Mesenchymal stem cell (in vitro differentiated cells and primary cell): ENCODE data around the gene SHD.

Experiments
- DNase-seq: peaks from one replicate; pipeline ENCODE4 v3.0.0-alpha.2; 2013
- H2AFZ ChIP-seq: one replicate; pipeline ENCODE4 v1.6.1; 2013; ENCODE audit warnings: low read depth, mild to moderate bottlenecking, control low read depth, inconsistent platforms, low read length, moderate library complexity
- H2AK5ac ChIP-seq: 2 replicates; pipeline ENCODE4 v1.6.1; 2013; ENCODE audit warnings: low read length, moderate library complexity, mild to moderate bottlenecking, inconsistent platforms; ENCODE audit not compliant: severe bottlenecking
- H2BK120ac ChIP-seq: one replicate; pipeline ENCODE4 v1.6.1; 2013; ENCODE audit warnings: low read depth, mild to moderate bottlenecking, inconsistent platforms, low read length, moderate library complexity
- H2BK12ac ChIP-seq, 2 experiments: one replicate each; pipeline ENCODE4 v1.6.1; 2013; ENCODE audit warnings: inconsistent platforms in 2 of 2, low read length in 2 of 2, mild to moderate bottlenecking in 2 of 2, moderate library complexity in 2 of 2, control low read depth in 1 of 2
- H2BK15ac ChIP-seq: one replicate; pipeline ENCODE4 v1.6.1; 2013; ENCODE audit warnings: mild to moderate bottlenecking, low read depth, inconsistent platforms; ENCODE audit not compliant: poor library complexity, severe bottlenecking
- H2BK5ac ChIP-seq: 2 replicates; pipeline ENCODE4 v1.6.1; 2013; ENCODE audit warnings: low read depth, mild to moderate bottlenecking, low read length, control low read depth, inconsistent platforms; ENCODE audit not compliant: poor library complexity, severe bottlenecking
- H3K14ac ChIP-seq, 2 experiments: one replicate each; pipeline ENCODE4 v1.6.1; 2013; ENCODE audit warnings: inconsistent platforms in 2 of 2, low read length in 2 of 2, control low read depth in 1 of 2, mild to moderate bottlenecking in 1 of 2, moderate library complexity in 1 of 2
- H3K18ac ChIP-seq, 2 experiments: one replicate each; pipeline ENCODE4 v1.6.1; 2013; ENCODE audit warnings: inconsistent platforms in 2 of 2, low read length in 2 of 2, control low read depth in 1 of 2, low read depth in 1 of 2, mild to moderate bottlenecking in 1 of 2
- H3K23ac ChIP-seq, 2 experiments: one replicate each; pipeline ENCODE4 v1.6.1; 2013; ENCODE audit warnings: inconsistent platforms in 2 of 2, low read length in 2 of 2, mild to moderate bottlenecking in 2 of 2, moderate library complexity in 2 of 2, control low read depth in 1 of 2
- H3K27ac ChIP-seq: 2 replicates; pipeline ENCODE4 v1.5.1; 2013; ENCODE audit warnings: mild to moderate bottlenecking, moderate library complexity, low read length, control low read depth, inconsistent platforms; ENCODE audit not compliant: poor library complexity, severe bottlenecking
- H3K27me3 ChIP-seq, 2 experiments: 2 replicates each; pipeline versions ENCODE4 v1.6.1 to v1.7.0; 2013; ENCODE audit warnings: low read length in 2 of 2, mild to moderate bottlenecking in 2 of 2, moderate library complexity in 2 of 2, control low read depth in 1 of 2, inconsistent platforms in 1 of 2; ENCODE audit not compliant: control insufficient read depth in 1 of 2, insufficient read depth in 1 of 2
- H3K36me3 ChIP-seq, 2 experiments: 2 replicates each; pipeline versions ENCODE4 v1.6.1 to v1.7.0; 2013; ENCODE audit warnings: low read length in 2 of 2, control low read depth in 1 of 2, inconsistent platforms in 1 of 2, low read depth in 1 of 2, mild to moderate bottlenecking in 1 of 2; ENCODE audit not compliant: insufficient read depth in 2 of 2, control insufficient read depth in 1 of 2
- H3K4ac ChIP-seq, 2 experiments: one replicate each; pipeline ENCODE4 v1.6.1; 2013; ENCODE audit warnings: inconsistent platforms in 2 of 2, low read length in 2 of 2, mild to moderate bottlenecking in 2 of 2, moderate library complexity in 2 of 2, control low read depth in 1 of 2, low read depth in 1 of 2
- H3K4me1 ChIP-seq: 2 replicates; pipeline ENCODE4 v1.6.1; 2013; ENCODE audit warnings: low read depth, low read length, control low read depth; ENCODE audit not compliant: control insufficient read depth, insufficient read depth
- H3K4me2 ChIP-seq: 2 replicates; pipeline ENCODE4 v1.6.1; 2013; ENCODE audit warnings: low read length, mild to moderate bottlenecking, inconsistent platforms; ENCODE audit not compliant: poor library complexity, severe bottlenecking
- H3K4me3 ChIP-seq, 2 experiments: 2 replicates each; pipeline versions ENCODE4 v1.5.1 to v1.7.0; 2013; ENCODE audit warnings: low read length in 2 of 2, mild to moderate bottlenecking in 2 of 2, control low read depth in 1 of 2, low read depth in 1 of 2; ENCODE audit not compliant: insufficient read depth in 1 of 2
- H3K79me1 ChIP-seq: replicated peaks from 2 replicates; pipeline ENCODE4 v1.6.1; 2013; ENCODE audit warnings: mild to moderate bottlenecking, control low read depth, low read length, inconsistent platforms; ENCODE audit not compliant: poor library complexity, severe bottlenecking
- H3K9ac ChIP-seq: 2 replicates; pipeline ENCODE4 v1.7.0; 2013; ENCODE audit warnings: mild to moderate bottlenecking, low read length, moderate library complexity
- H3K9me3 ChIP-seq: 2 replicates; pipeline ENCODE4 v1.7.0; 2013; ENCODE audit warnings: mild to moderate bottlenecking, low read length; ENCODE audit not compliant: control insufficient read depth
- H4K8ac ChIP-seq: one replicate; pipeline ENCODE4 v1.6.1; 2013; ENCODE audit warnings: inconsistent platforms, mild to moderate bottlenecking, low read length, moderate library complexity
- H4K91ac ChIP-seq: one replicate; pipeline ENCODE4 v1.6.1; 2013; ENCODE audit warnings: mild to moderate bottlenecking, low read length, inconsistent platforms
- WGBS: methylation state at CpG from one replicate; pipeline ENCODE4 v1.1.7; 2013; ENCODE audit warnings: mixed read lengths; 5-methylcytosine and 5-hydroxymethylcytosine counted together

SHD gene

GRCh38 chr19:4318460-4318859 lies 39.4 kb downstream of the SHD start:
- Histone ChIP-seq H3K18ac (no peak overlapping the region), H3K14ac (no peak overlapping the region), H2BK120ac (no peak overlapping the region), H2AK5ac (no peak overlapping the region), H2BK5ac (no peak overlapping the region), H3K4me1 (no peaks in the 10 kb centered on the region), H3K9ac (no peak overlapping the region), H3K4me3 (no peak overlapping the region), H3K4ac (no peak overlapping the region), H3K9me3 (peaks cover 13% of the 10 kb centered on the region), H2AFZ (no peak overlapping the region), H2BK15ac (no peak overlapping the region), H3K27ac (no peak overlapping the region), H3K4me2 (no peak overlapping the region), H3K23ac (no peak overlapping the region), H4K91ac (no peak overlapping the region), H3K27me3 (peaks cover 0 to 13% of the 10 kb centered on the region in 2 experiments), H2BK12ac (no peak overlapping the region), H3K36me3 (peaks cover 0 to 20% of the 10 kb centered on the region in 2 experiments), H4K8ac (no peak overlapping the region), H3K79me1 (no peaks in the 10 kb centered on the region)
- DNase-seq: no peak
- WGBS: 100% methylated on average over 2 of the region's 7 CpGs

- H4K91ac ChIP-seq: no peak overlapping the region
- H3K18ac ChIP-seq: no peak overlapping the region
- H3K14ac ChIP-seq: no peak overlapping the region
- H3K4me3 ChIP-seq: no peak overlapping the region
- no peak overlapping the region for H3K23ac ChIP-seq
- H3K9me3 ChIP-seq: peaks cover 13% of the 10 kb centered on the region
- H2AFZ ChIP-seq: no peak overlapping the region
- H3K4me2 ChIP-seq: no peak overlapping the region
- H2AK5ac ChIP-seq: no peak overlapping the region
- H3K4ac ChIP-seq: no peak overlapping the region
- H3K36me3 ChIP-seq: peaks cover 0 to 27% of the 10 kb centered on the region in 2 experiments
- DNase-seq: no peak
- H2BK120ac ChIP-seq: no peak overlapping the region
- no peak overlapping the region for H2BK15ac ChIP-seq
- no peak overlapping the region for H2BK5ac ChIP-seq
- H3K9ac ChIP-seq: no peak overlapping the region
- no peak overlapping the region for H3K27ac ChIP-seq
- WGBS: 98% methylated on average over 2 of the region's 2 CpGs
- H3K27me3 ChIP-seq: peaks cover 0 to 13% of the 10 kb centered on the region in 2 experiments
- no peaks in the 10 kb centered on the region for H3K79me1 ChIP-seq
- no peaks in the 10 kb centered on the region for H3K4me1 ChIP-seq
- no peak overlapping the region for H2BK12ac ChIP-seq
- H4K8ac ChIP-seq: no peak overlapping the region
Measured at GRCh38 chr19:4319067-4319718, 40.1 kb downstream of the SHD start.

- Histone ChIP-seq H3K14ac (no peak overlapping the region), H2BK15ac (no peak overlapping the region), H3K4ac (no peak overlapping the region), H3K36me3 (peaks cover 0 to 33% of the 10 kb centered on the region in 2 experiments), H3K27me3 (peaks cover 0 to 16% of the 10 kb centered on the region in 2 experiments), H3K27ac (no peak overlapping the region), H3K4me3 (no peak overlapping the region), H3K18ac (no peak overlapping the region), H3K4me1 (no peaks in the 10 kb centered on the region), H4K91ac (no peak overlapping the region), H3K9ac (no peak overlapping the region), H3K79me1 (no peaks in the 10 kb centered on the region), H2BK12ac (no peak overlapping the region), H2AK5ac (no peak overlapping the region), H3K23ac (no peak overlapping the region), H3K9me3 (peaks cover 13% of the 10 kb centered on the region), H4K8ac (no peak overlapping the region), H2AFZ (no peak overlapping the region), H3K4me2 (no peak overlapping the region), H2BK5ac (no peak overlapping the region), H2BK120ac (no peak overlapping the region)
- DNase-seq: no peak
- WGBS: 93% methylated on average over 2 of the region's 2 CpGs
Measured at GRCh38 chr19:4320419-4320818, 41.4 kb downstream of the SHD start.

- peaks cover 13% of the 10 kb centered on the region for H3K9me3 ChIP-seq
- no peak overlapping the region for H2AFZ ChIP-seq
- H3K4me1 ChIP-seq: peaks cover 14% of the 10 kb centered on the region
- H3K4ac ChIP-seq: no peak overlapping the region
- H2BK15ac ChIP-seq: no peak overlapping the region
- no peak overlapping the region for H2BK12ac ChIP-seq
- H2AK5ac ChIP-seq: no peak overlapping the region
- WGBS: 90% methylated on average over 36 of the region's 37 CpGs
- no peak overlapping the region for H3K4me3 ChIP-seq
- no peak for DNase-seq
- no peaks in the 10 kb centered on the region for H3K79me1 ChIP-seq
- H3K9ac ChIP-seq: no peak overlapping the region
- no peak overlapping the region for H3K4me2 ChIP-seq
- no peak overlapping the region for H3K23ac ChIP-seq
- H4K8ac ChIP-seq: no peak overlapping the region
- peak overlapping the region; percentile 62 for H4K91ac ChIP-seq
- no peak overlapping the region for H3K14ac ChIP-seq
- no peak overlapping the region for H2BK120ac ChIP-seq
- no peak overlapping the region for H3K18ac ChIP-seq
- H3K27me3 ChIP-seq: peaks cover 8 to 39% of the 10 kb centered on the region in 2 experiments
- peaks cover 0 to 32% of the 10 kb centered on the region in 2 experiments for H3K36me3 ChIP-seq
- H3K27ac ChIP-seq: no peak overlapping the region
- H2BK5ac ChIP-seq: no peak overlapping the region
Measured at GRCh38 chr19:4322942-4323665, 44.0 kb downstream of the SHD start.
